Dermis blood vessel endothelial cell (primary cell): ENCODE data around the gene ARFGAP1. TPM values are rescaled to one million over a fixed set of nuclear protein-coding genes. Genes with fewer than 3 reads are reported as not detected.
A peak's percentile ranks its signal among the peaks of the same experiment; 100 is the strongest.

Experiments
- DNase-seq: peaks from one replicate; pipeline ENCODE4 v3.0.0; 2010
- total RNA-seq: library from RNA; depleted of rRNA; stranded (reverse); fragments of >200 nt; gene quantifications from 2 replicates; pipeline ENCODE4 v1.2.3, GENCODE V29; 2014

The ARFGAP1 gene
- total RNA-seq, result 60.0 and 70.8 TPM in 2 replicates

- DNase-seq, result peak; percentile 92
Measured at GRCh38 chr20:63272105-63273058, at the start of gene ARFGAP1. Gene ARFGAP1, plus strand, starts transcription at chr20:63272813. Its CDS starts 2,768 bp downstream, at chr20:63275581.

- peak; percentile 67 for DNase-seq
Measured at GRCh38 chr20:63223121-63223825, 49.3 kb upstream of the ARFGAP1 start.

- DNase-seq, result no peak
Measured at GRCh38 chr20:63223826-63224207, 48.8 kb upstream of the ARFGAP1 start.

- DNase-seq, result peak; percentile 50
Measured at GRCh38 chr20:63224412-63225081, 48.1 kb upstream of the ARFGAP1 start.

- DNase-seq, result no peak
Measured at GRCh38 chr20:63225082-63225454, 47.5 kb upstream of the ARFGAP1 start.

GRCh38 chr20:63226042-63226943 lies 46.3 kb upstream of the ARFGAP1 start:
- DNase-seq, result no peak

- DNase-seq, result no peak
Measured at GRCh38 chr20:63227260-63227659, 45.4 kb upstream of the ARFGAP1 start.

GRCh38 chr20:63228806-63229205 lies 43.8 kb upstream of the ARFGAP1 start:
- DNase-seq, result no peak

- DNase-seq, result peak; percentile 78
Measured at GRCh38 chr20:63230800-63231268, 41.8 kb upstream of the ARFGAP1 start.

- peak; percentile 43 for DNase-seq
Measured at GRCh38 chr20:63232235-63233060, 40.2 kb upstream of the ARFGAP1 start.

GRCh38 chr20:63233061-63233344 lies 39.6 kb upstream of the ARFGAP1 start:
- no peak for DNase-seq

- no peak for DNase-seq
Measured at GRCh38 chr20:63233924-63234323, 38.7 kb upstream of the ARFGAP1 start.

- peak; percentile 27 for DNase-seq
Measured at GRCh38 chr20:63234693-63235398, 37.8 kb upstream of the ARFGAP1 start.

GRCh38 chr20:63235399-63235983 lies 37.1 kb upstream of the ARFGAP1 start, which contains the start of gene BIRC7:
Gene BIRC7, plus strand, starts transcription at chr20:63235905. Its CDS starts 192 bp downstream, at chr20:63236097.
- no peak for DNase-seq

- no peak for DNase-seq
Measured at GRCh38 chr20:63236116-63236837, 36.3 kb upstream of the ARFGAP1 start.

GRCh38 chr20:63238031-63238430 lies 34.6 kb upstream of the ARFGAP1 start:
- no peak for DNase-seq

- peak; percentile 30 for DNase-seq
Measured at GRCh38 chr20:63238514-63239125, 34.0 kb upstream of the ARFGAP1 start.

GRCh38 chr20:63239431-63239830 lies 33.2 kb upstream of the ARFGAP1 start:
- DNase-seq, result no peak

- no peak for DNase-seq
Measured at GRCh38 chr20:63240004-63240403, 32.6 kb upstream of the ARFGAP1 start.
